Activated effector memory CD4-positive, alpha-beta T cell treated with Interleukin-2 at 50 U/mL for 16 hours (primary cell): ENCODE measurements around the gene KIF16B.

Experiments used
- DNase-seq: peaks from one replicate; pipeline ENCODE4 v3.0.0-alpha.2; 2020

KIF16B gene

GRCh38 chr20:16517946-16518783, 55.1 kb downstream of the KIF16B start:
- DNase-seq = no peak

GRCh38 chr20:16516794-16517193, 56.5 kb downstream of the KIF16B start:
- no peak for DNase-seq

- no peak for DNase-seq
Measured at GRCh38 chr20:16515046-16515445, 58.2 kb downstream of the KIF16B start.

GRCh38 chr20:16514140-16514539, 59.1 kb downstream of the KIF16B start:
- no peak for DNase-seq

GRCh38 chr20:16505894-16506293, 67.4 kb downstream of the KIF16B start:
- no peak for DNase-seq

GRCh38 chr20:16501301-16501700, 71.9 kb downstream of the KIF16B start:
- DNase-seq = no peak

GRCh38 chr20:16500197-16500596, 73.1 kb downstream of the KIF16B start:
- DNase-seq = no peak

GRCh38 chr20:16498526-16499253, 74.6 kb downstream of the KIF16B start:
- no peak for DNase-seq

- no peak for DNase-seq
Measured at GRCh38 chr20:16497896-16498295, 75.4 kb downstream of the KIF16B start.

GRCh38 chr20:16493486-16493885, 79.8 kb downstream of the KIF16B start:
- no peak for DNase-seq

GRCh38 chr20:16491294-16491905, 81.8 kb downstream of the KIF16B start:
- DNase-seq = no peak

- DNase-seq = no peak
Measured at GRCh38 chr20:16490696-16491095, 82.6 kb downstream of the KIF16B start.

GRCh38 chr20:16488616-16489015, 84.6 kb downstream of the KIF16B start:
- DNase-seq = no peak

GRCh38 chr20:16488086-16488485, 85.2 kb downstream of the KIF16B start:
- DNase-seq = no peak

GRCh38 chr20:16486532-16486931, 86.7 kb downstream of the KIF16B start:
- DNase-seq = no peak

- DNase-seq = no peak
Measured at GRCh38 chr20:16485401-16485800, 87.8 kb downstream of the KIF16B start.

- no peak for DNase-seq
Measured at GRCh38 chr20:16483024-16483423, 90.2 kb downstream of the KIF16B start.

GRCh38 chr20:16481977-16482376, 91.3 kb downstream of the KIF16B start:
- DNase-seq = no peak

GRCh38 chr20:16479666-16480065, 93.6 kb downstream of the KIF16B start:
- DNase-seq = no peak

GRCh38 chr20:16477632-16478031, 95.6 kb downstream of the KIF16B start:
- no peak for DNase-seq

GRCh38 chr20:16476032-16476431, 97.2 kb downstream of the KIF16B start:
- DNase-seq = no peak

GRCh38 chr20:16475225-16475624, 98.0 kb downstream of the KIF16B start:
- no peak for DNase-seq

GRCh38 chr20:16474363-16474762, 98.9 kb downstream of the KIF16B start:
- no peak for DNase-seq
